SK-N-SH (cell line): ENCODE measurements around the gene ADH7. TPM values are rescaled to one million over a fixed set of nuclear protein-coding genes. Genes with fewer than 3 reads are reported as not detected.

Experiments
- CTCF ChIA-PET: fragments of 300-600, 350-600 bp; formaldehyde crosslinking; extraction: SDS; loops from one replicate; lab custom pipeline; 2021; lab: Yijun Ruan, JAX
- POLR2A ChIA-PET: fragments of 350-600 bp; sonication (Branson Sonifier 250); formaldehyde crosslinking; extraction: SDS; loops from one replicate; lab custom pipeline; 2020; ENCODE audit warnings: antibody characterized with exemption, inconsistent platforms; lab: Yijun Ruan, JAX
- DNase-seq: peaks from one replicate; pipeline ENCODE4 v3.0.0; 2012
- H2AFZ ChIP-seq: fragments of 200-600 bp; sonication (generic); 2 replicates; pipeline ENCODE4 v1.8.1; 2016; ENCODE audit warnings: antibody characterized with exemption, mild to moderate bottlenecking, low read depth
- H3F3A ChIP-seq: fragments of 200-600 bp; sonication (generic); replicated peaks from 2 replicates; pipeline ENCODE3; 2016; ENCODE audit warnings: antibody characterized with exemption, mild to moderate bottlenecking; ENCODE audit not compliant: insufficient read depth
- H3K27ac ChIP-seq, 2 experiments: fragments of 200-500 bp in 1 of 2; fragments of 200-600 bp in 1 of 2; sonication (Bioruptor generic) in 1 of 2; sonication (generic), shearing (Covaris generic) in 1 of 2; 2 replicates each; pipeline versions ENCODE4 v1.5.1 to v1.6.1; 2014 to 2016; ENCODE audit warnings: low read depth in 2 of 2, inconsistent platforms in 1 of 2, low read length in 1 of 2, mild to moderate bottlenecking in 1 of 2, mixed read lengths in 1 of 2
- H3K27me3 ChIP-seq: fragments of 200-600 bp; sonication (generic), shearing (Covaris generic); 2 replicates; pipeline ENCODE4 v1.6.1; 2016; ENCODE audit warnings: mixed run types; ENCODE audit not compliant: insufficient read depth
- H3K36me3 ChIP-seq, 2 experiments: fragments of 200-500 bp in 1 of 2; fragments of 200-600 bp in 1 of 2; sonication (Bioruptor generic) in 1 of 2; sonication (generic) in 1 of 2; replicated peaks in 1 of 2; 2 replicates each; pipeline versions ENCODE3 to v1.5.1; 2014 to 2016; ENCODE audit warnings: low read length in 1 of 2, mild to moderate bottlenecking in 1 of 2; ENCODE audit not compliant: insufficient read depth in 2 of 2, control insufficient read depth in 1 of 2
- H3K4me1 ChIP-seq, 2 experiments: fragments of 200-500 bp in 1 of 2; fragments of 200-600 bp in 1 of 2; sonication (Bioruptor generic) in 1 of 2; sonication (generic), shearing (Covaris generic) in 1 of 2; 2 replicates each; pipeline versions ENCODE4 v1.5.1 to v1.6.1; 2014 to 2016; ENCODE audit warnings: low read depth in 1 of 2, low read length in 1 of 2, mixed run types in 1 of 2; ENCODE audit not compliant: insufficient read depth in 2 of 2, control insufficient read depth in 1 of 2
- H3K4me2 ChIP-seq: fragments of 200-600 bp; sonication (generic), shearing (Covaris generic); 2 replicates; pipeline ENCODE4 v1.6.1; 2017; ENCODE audit warnings: mixed run types
- H3K4me3 ChIP-seq, 2 experiments: fragments of 200-500 bp in 1 of 2; fragments of 200-600 bp in 1 of 2; sonication (Bioruptor generic) in 1 of 2; sonication (generic), shearing (Covaris generic) in 1 of 2; 2 replicates each; pipeline versions ENCODE4 v1.5.1 to v1.8.1; 2014 to 2016; ENCODE audit warnings: low read depth in 2 of 2, inconsistent platforms in 1 of 2, low read length in 1 of 2, mild to moderate bottlenecking in 1 of 2, mixed read lengths in 1 of 2, moderate library complexity in 1 of 2
- H3K79me2 ChIP-seq: fragments of 200-600 bp; sonication (generic); 2 replicates; pipeline ENCODE4 v1.8.1; 2017; ENCODE audit warnings: mild to moderate bottlenecking; ENCODE audit not compliant: insufficient read depth
- H3K9ac ChIP-seq: fragments of 200-600 bp; sonication (generic); 2 replicates; pipeline ENCODE4 v1.6.1; 2017; ENCODE audit warnings: mixed run types
- H3K9me2 ChIP-seq: fragments of 200-600 bp; sonication (generic); 2 replicates; pipeline ENCODE4 v1.6.1; 2017; ENCODE audit warnings: mixed run types
- H3K9me3 ChIP-seq: fragments of 200-600 bp; sonication (generic); 2 replicates; pipeline ENCODE4 v1.6.1; 2017; ENCODE audit warnings: mixed run types, mild to moderate bottlenecking, moderate library complexity
- H4K20me1 ChIP-seq: fragments of 200-600 bp; sonication (generic); 2 replicates; pipeline ENCODE4 v1.6.1; 2017; ENCODE audit warnings: mild to moderate bottlenecking, mixed run types; ENCODE audit not compliant: insufficient read depth
- CHD2 ChIP-seq: fragments of 150-350 bp; IDR thresholded peaks from 2 replicates; pipeline ENCODE4 v1.6.1; 2018; ENCODE audit warnings: low read length; ENCODE audit not compliant: partially characterized antibody
- ELF1 ChIP-seq: IDR thresholded peaks from 2 replicates; pipeline ENCODE4 v1.4.0; 2012
- EP300 ChIP-seq, 2 experiments: IDR thresholded peaks; 2 replicates each; pipeline versions ENCODE4 v1.4.0 to v1.6.1; 2012; ENCODE audit warnings: borderline replicate concordance in 1 of 2, low read depth in 1 of 2, low read length in 1 of 2
- FOSL2 ChIP-seq: IDR thresholded peaks from 2 replicates; pipeline ENCODE4 v1.4.0; 2012; ENCODE audit warnings: low read depth, mild to moderate bottlenecking, moderate library complexity, borderline replicate concordance
- GATA2 ChIP-seq: sonication (generic); formaldehyde crosslinking; IDR thresholded peaks from 2 replicates; pipeline ENCODE4 v1.5.0; 2020; ENCODE audit warnings: mild to moderate bottlenecking, missing genetic modification reagents
- IRF3 ChIP-seq: fragments of 150-350 bp; IDR thresholded peaks from 2 replicates; pipeline ENCODE4 v1.6.1; 2016; ENCODE audit warnings: mild to moderate bottlenecking, low read depth, low read length
- MAX ChIP-seq: IDR thresholded peaks from 2 replicates; pipeline ENCODE4 v1.4.0; 2012; ENCODE audit warnings: low read depth
- MXI1 ChIP-seq: IDR thresholded peaks from 2 replicates; pipeline ENCODE4 v1.6.1; 2012; ENCODE audit warnings: mild to moderate bottlenecking, low read depth, low read length, improper control_type of control experiment
- NRF1 ChIP-seq: IDR thresholded peaks from 2 replicates; pipeline ENCODE4 v1.6.1; 2012; ENCODE audit warnings: low read depth, mild to moderate bottlenecking, low read length
- RAD21 ChIP-seq: IDR thresholded peaks from 2 replicates; pipeline ENCODE4 v1.6.1; 2012; ENCODE audit warnings: mild to moderate bottlenecking, low read length
- RCOR1 ChIP-seq: fragments of 150-350 bp; IDR thresholded peaks from 2 replicates; pipeline ENCODE4 v1.6.1; 2017; ENCODE audit warnings: antibody characterized with exemption, low read length
- RXRA ChIP-seq: IDR thresholded peaks from 2 replicates; pipeline ENCODE4 v1.4.0; 2012; ENCODE audit warnings: low read depth, mild to moderate bottlenecking, borderline replicate concordance
- SMC3 ChIP-seq: IDR thresholded peaks from 2 replicates; pipeline ENCODE4 v1.6.1; 2012; ENCODE audit warnings: low read depth, low read length, improper control_type of control experiment
- TAF1 ChIP-seq: IDR thresholded peaks from 2 replicates; pipeline ENCODE4 v1.6.1; 2012; ENCODE audit warnings: low read depth, mild to moderate bottlenecking, low read length, moderate library complexity, borderline replicate concordance
- TCF12 ChIP-seq: IDR thresholded peaks from 2 replicates; pipeline ENCODE4 v1.4.0; 2012
- TEAD4 ChIP-seq: IDR thresholded peaks from 2 replicates; pipeline ENCODE4 v1.4.0; 2012; ENCODE audit warnings: mild to moderate bottlenecking, borderline replicate concordance; ENCODE audit not compliant: insufficient read depth
- WGBS: methylation state at CpG from one replicate; pipeline ENCODE4 v1.1.6; 2017; ENCODE audit warnings: low lambda C conversion rate; 5-methylcytosine and 5-hydroxymethylcytosine counted together
- polyA plus RNA-seq, 3 experiments: library from polyadenylated mRNA; depleted of rRNA; stranded (reverse); fragments of >200 nt; gene quantifications; 2 replicates each; pipeline ENCODE4 v1.2.3, GENCODE V29; 2012
- TF ChIP-seq, protein P1 (sequence below): IDR thresholded peaks from 2 replicates; pipeline ENCODE4 v1.4.0; 2012; ENCODE audit warnings: low read depth, borderline replicate concordance
- TF ChIP-seq, protein P2 (sequence below): IDR thresholded peaks from 2 replicates; pipeline ENCODE4 v1.4.0; 2012; ENCODE audit warnings: low read depth, borderline replicate concordance
- TF ChIP-seq, protein P3 (sequence below): fragments of 150-350 bp; IDR thresholded peaks from 2 replicates; pipeline ENCODE4 v1.6.1; 2017; ENCODE audit warnings: antibody characterized with exemption, low read length, low read depth, borderline replicate concordance

ADH7 gene
- polyA plus RNA-seq, 1 of the 3 experiments (the other 2 are of a cell fraction), result not detected

GRCh38 chr4:99447079-99447478, 11.9 kb upstream of the ADH7 start:
- no peaks in the 10 kb centered on the region for H3K9me3 ChIP-seq
- H2AFZ ChIP-seq, result no peak overlapping the region
- no peak overlapping the region for H3K27ac ChIP-seq
- ChIA-PET CTCF (no interaction called here), POLR2A (no interaction called here)
- H3K9me2 ChIP-seq, result no peaks in the 10 kb centered on the region
- no peak overlapping the region for H3K4me2 ChIP-seq
- H3K4me3 ChIP-seq, result no peak overlapping the region
- H3K4me1 ChIP-seq, result no peaks in the 10 kb centered on the region
- WGBS, result 23% methylated on average over 3 of the region's 3 CpGs
- no peaks in the 10 kb centered on the region for H3K27me3 ChIP-seq
- H3K79me2 ChIP-seq, result no peaks in the 10 kb centered on the region
- TF ChIP-seq ELF1 (no peak), IRF3 (no peak), CHD2 (no peak), SMC3 (no peak), TCF12 (no peak), RAD21 (no peak), GATA2 (no peak), TAF1 (no peak), MAX (no peak), FOSL2 (no peak), TEAD4 (no peak)
- TF ChIP-seq, protein P1, sequence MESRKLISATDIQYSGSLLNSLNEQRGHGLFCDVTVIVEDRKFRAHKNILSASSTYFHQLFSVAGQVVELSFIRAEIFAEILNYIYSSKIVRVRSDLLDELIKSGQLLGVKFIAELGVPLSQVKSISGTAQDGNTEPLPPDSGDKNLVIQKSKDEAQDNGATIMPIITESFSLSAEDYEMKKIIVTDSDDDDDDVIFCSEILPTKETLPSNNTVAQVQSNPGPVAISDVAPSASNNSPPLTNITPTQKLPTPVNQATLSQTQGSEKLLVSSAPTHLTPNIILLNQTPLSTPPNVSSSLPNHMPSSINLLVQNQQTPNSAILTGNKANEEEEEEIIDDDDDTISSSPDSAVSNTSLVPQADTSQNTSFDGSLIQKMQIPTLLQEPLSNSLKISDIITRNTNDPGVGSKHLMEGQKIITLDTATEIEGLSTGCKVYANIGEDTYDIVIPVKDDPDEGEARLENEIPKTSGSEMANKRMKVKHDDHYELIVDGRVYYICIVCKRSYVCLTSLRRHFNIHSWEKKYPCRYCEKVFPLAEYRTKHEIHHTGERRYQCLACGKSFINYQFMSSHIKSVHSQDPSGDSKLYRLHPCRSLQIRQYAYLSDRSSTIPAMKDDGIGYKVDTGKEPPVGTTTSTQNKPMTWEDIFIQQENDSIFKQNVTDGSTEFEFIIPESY, result no peak
- TF ChIP-seq, protein P2, sequence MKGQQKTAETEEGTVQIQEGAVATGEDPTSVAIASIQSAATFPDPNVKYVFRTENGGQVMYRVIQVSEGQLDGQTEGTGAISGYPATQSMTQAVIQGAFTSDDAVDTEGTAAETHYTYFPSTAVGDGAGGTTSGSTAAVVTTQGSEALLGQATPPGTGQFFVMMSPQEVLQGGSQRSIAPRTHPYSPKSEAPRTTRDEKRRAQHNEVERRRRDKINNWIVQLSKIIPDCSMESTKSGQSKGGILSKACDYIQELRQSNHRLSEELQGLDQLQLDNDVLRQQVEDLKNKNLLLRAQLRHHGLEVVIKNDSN, result no peak
- no peak overlapping the region for H3K9ac ChIP-seq
- no peaks in the 10 kb centered on the region for H4K20me1 ChIP-seq
- no peak for DNase-seq
- H3F3A ChIP-seq, result no peaks in the 10 kb centered on the region
- no peaks in the 10 kb centered on the region for H3K36me3 ChIP-seq

DNA sequence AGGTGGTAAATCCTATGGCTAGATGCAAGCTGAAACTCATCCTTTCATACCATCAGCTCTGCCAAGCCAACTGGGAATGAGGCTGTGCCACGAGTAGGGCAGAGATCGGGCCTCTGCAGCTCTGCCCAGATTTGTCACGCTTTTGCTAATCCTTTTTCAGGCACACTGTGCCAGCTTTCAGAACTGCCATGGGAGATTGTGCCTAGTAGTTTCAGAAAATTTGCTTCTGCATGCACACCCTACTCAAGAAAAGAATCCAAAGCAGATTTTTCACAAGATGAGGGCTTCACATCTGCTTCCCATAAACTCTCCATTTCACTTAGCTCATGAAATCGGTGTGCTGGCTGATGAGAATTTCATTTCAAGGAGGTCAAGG, 3.3 kb upstream of the ADH7 start:
- ChIA-PET POLR2A (interaction anchor here (0.7 kb wide), 1 partner anchor 1295 kb away, joined by 5 read pairs; no protein-coding TSS in a partner anchor), CTCF (no interaction called here)
- WGBS, result 25% methylated on average over 4 of the region's 4 CpGs
- Histone ChIP-seq H3K9ac (no peak overlapping the region), H3F3A (no peaks in the 10 kb centered on the region), H3K4me3 (no peak overlapping the region), H3K79me2 (no peaks in the 10 kb centered on the region), H3K4me2 (no peak overlapping the region), H3K27me3 (no peaks in the 10 kb centered on the region), H3K36me3 (no peaks in the 10 kb centered on the region), H3K27ac (no peak overlapping the region), H3K9me2 (no peaks in the 10 kb centered on the region), H2AFZ (no peak overlapping the region), H4K20me1 (no peaks in the 10 kb centered on the region), H3K4me1 (no peaks in the 10 kb centered on the region), H3K9me3 (no peaks in the 10 kb centered on the region)
- TF ChIP-seq TCF12, result no peak
- no peak for TF ChIP-seq TAF1
- no peak for TF ChIP-seq IRF3
- TF ChIP-seq, protein P3, sequence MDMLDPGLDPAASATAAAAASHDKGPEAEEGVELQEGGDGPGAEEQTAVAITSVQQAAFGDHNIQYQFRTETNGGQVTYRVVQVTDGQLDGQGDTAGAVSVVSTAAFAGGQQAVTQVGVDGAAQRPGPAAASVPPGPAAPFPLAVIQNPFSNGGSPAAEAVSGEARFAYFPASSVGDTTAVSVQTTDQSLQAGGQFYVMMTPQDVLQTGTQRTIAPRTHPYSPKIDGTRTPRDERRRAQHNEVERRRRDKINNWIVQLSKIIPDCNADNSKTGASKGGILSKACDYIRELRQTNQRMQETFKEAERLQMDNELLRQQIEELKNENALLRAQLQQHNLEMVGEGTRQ, result no peak
- no peak for TF ChIP-seq GATA2
- no peak for TF ChIP-seq RXRA
- no peak for TF ChIP-seq SMC3
- no peak for TF ChIP-seq EP300 (IDR thresholded peaks at IDR 0.05; ENCODE audit: borderline replicate concordance in 1 of 2, low read depth in 1 of 2, low read length in 1 of 2)
- TF ChIP-seq RCOR1, result no peak
- no peak for TF ChIP-seq NRF1
- no peak for TF ChIP-seq MXI1
- no peak for DNase-seq
